Embryonic facial prominence (tissue), 1 donor: ENCODE data around the gene DDX5.
"Not testable (repeated sequence)": the region's sequence is repeated elsewhere in the genome, so short reads cannot be mapped to it uniquely, and the experiment has no call there.

Experiments
- DNase-seq: peaks from one replicate; pipeline ENCODE4 v3.0.0-alpha.2; 2016; ENCODE audit errors: extremely low spot score

Gene DDX5

GRCh38 chr17:64494121-64494520, 12.0 kb downstream of the DDX5 start:
- DNase-seq: no peak

DNA sequence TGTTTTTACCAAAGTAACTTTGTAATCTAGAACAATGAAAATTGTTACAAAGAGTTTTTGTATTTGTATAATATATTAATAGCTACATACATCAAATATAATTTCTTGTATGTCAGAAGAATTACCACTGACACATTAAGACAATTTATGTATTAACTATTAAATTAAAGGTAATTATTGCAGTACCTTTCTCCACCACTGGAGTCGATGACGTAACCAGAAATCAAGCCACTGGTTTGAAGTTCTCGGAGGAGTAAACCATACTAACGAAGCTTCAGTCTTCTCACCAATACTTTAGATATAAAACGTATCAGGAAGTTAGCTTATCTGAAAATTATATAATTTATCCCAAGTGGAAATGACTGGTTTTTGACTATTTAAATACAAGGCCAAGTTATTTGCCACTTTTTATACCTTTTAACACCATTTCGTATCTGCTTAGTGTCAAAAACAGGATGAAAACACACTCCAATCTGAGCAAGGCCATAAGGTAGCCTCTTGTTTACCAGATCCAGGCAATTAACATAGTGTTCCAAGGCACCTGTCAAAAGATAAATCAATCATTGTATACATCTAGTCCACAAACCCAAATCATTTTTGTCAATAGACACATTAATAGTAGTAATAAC, 13.5 kb downstream of the DDX5 start:
- no peak for DNase-seq

GRCh38 chr17:64491994-64492393, 14.1 kb downstream of the DDX5 start:
- no peak for DNase-seq

GRCh38 chr17:64491034-64491860, 14.8 kb downstream of the DDX5 start:
- no peak for DNase-seq

GRCh38 chr17:64488301-64488700, 17.8 kb downstream of the DDX5 start:
- DNase-seq: no peak

DNA sequence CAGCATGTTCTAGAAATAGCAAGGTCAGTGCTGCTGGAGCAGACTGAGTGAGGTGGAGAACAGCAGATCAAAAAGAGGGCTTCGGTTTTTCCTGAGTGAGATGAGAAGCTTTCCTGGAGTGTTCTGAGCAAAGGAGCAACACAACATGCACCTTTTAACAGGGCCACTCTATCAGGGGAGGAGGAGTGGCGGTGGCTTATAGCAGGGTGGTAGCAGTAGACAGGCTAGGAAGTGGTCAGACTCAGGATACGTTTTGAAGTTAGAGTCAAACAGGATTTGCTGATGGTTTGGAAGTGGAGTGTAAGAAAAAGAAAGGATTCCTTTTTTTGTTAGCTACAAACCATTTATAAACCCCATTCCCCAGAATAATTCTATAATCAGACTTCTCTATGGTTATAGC, 21.7 kb downstream of the DDX5 start:
- DNase-seq: no peak

DNA sequence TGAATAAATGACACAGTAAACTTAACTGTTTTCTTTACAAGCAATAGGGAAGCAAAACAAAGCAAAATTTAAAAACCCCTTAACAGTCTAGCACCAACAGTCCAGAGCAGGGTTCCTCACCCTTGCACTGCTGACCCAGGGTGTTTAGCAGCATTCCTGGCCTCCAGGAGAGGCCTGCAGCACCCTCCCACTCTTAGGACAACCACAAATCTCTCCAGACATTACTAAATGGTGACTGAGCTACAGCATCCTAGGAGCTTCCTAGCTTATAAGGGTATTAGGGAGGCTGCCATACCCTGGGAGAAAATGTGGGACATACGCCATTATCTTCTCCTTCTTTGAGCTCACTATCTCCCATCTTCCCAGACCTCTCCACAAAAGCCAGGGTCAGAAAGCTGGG, 25.1 kb downstream of the DDX5 start:
- no peak for DNase-seq

GRCh38 chr17:64477849-64478248, 28.2 kb downstream of the DDX5 start:
- DNase-seq: no peak

GRCh38 chr17:64472564-64472963, 33.5 kb downstream of the DDX5 start:
- DNase-seq: no peak

- DNase-seq: no peak
These were observed 34.6 kb downstream of the DDX5 start for GRCh38 chr17:64471440-64471839.

DNA sequence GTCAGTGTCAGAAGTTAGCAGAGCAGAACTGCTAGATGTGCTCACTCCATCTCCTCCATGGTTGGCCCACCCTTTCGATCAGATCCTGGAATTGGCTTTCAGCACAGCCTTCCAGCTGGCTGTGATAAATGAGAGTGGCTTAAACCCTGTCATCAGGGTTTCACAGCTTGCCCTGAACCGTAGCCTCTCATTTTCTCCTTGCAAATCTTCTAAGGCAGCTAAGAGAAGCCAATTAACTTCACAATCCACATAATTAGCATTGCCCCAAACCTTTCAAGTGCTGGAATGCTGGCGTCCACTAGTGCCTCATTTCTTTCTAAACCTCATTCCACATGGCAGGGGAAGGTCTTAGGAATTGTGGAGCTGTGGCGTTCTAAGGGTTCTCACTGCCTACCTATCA, 35.5 kb downstream of the DDX5 start:
- no peak for DNase-seq

DNA sequence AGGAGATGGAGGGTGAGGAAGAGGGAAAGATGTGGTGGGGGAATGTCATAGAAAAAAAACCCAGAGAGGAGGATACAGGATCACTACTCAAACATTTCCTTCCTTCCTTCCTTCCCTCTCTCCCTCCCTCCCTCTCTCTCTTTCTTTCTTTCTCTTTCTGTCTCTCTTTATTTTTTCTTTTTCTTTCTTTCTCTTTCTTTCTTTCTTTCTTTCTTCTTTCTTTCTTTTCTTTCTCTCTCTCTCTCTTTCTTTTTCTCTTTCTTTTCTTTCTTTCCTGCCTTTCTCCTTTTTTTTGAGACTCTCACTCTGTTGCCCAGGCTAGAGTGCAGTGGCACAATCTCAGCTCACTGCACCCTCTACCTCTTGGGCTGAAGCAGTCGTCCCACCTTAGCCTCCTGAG, 39.3 kb downstream of the DDX5 start:
- not testable (repeated sequence) for DNase-seq

DNA sequence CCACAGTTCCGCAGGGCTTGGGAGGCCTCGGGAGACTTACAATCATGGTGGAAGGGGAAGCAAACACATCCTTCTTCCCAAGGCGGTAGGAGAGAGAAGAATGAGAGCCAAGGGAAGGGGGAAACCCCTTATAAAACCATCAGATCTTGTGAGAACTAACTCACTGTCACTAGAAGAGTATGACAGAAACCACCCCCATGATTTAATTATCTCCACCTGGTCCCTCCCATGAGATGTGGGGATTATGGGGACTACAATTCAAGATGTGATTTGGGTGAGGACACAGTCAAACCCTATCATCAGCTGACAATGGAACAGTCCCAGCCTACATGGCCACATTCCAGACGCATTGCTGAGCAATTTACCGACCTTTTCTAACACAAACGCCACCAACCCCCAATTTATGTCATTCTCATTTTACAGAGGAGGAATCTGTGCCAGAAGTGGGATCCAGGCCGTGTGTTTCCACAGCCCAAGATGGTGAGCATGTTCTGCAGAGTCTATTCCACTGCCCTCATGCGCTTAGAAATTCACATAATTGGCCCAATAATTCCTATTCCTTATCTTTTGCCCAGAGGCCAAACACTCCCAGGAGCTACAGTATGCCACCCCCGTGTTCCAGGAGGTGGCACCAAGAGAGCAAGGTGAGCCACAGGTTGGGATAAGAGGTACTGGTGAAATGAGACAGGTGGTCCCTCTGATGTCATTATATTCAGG, 39.9 kb downstream of the DDX5 start:
- DNase-seq: no peak

- no peak for DNase-seq
These were observed 44.3 kb downstream of the DDX5 start for GRCh38 chr17:64461788-64462187.

DNA sequence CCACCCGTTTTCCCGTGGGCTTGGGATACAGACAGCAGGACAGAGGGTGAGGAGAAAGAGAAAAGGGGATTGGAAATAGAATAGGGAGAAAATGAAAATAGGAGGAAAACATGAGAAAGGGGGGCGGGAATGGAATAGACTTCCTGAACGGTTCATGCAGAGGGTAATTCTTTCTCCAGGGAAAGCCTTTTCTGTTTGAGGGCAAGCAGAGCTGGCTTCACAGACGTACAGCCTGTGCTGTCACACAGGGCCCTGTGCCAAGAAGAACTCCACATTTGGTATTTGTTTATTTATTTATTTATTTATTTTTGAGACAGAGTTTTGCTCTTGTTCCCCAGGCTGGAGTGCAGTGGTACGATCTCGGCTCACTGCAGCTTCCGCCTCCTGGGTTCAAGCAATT, 45.1 kb downstream of the DDX5 start:
- DNase-seq: no peak

- DNase-seq: not testable (repeated sequence)
These were observed 46.3 kb downstream of the DDX5 start for GRCh38 chr17:64459818-64460217.

DNA sequence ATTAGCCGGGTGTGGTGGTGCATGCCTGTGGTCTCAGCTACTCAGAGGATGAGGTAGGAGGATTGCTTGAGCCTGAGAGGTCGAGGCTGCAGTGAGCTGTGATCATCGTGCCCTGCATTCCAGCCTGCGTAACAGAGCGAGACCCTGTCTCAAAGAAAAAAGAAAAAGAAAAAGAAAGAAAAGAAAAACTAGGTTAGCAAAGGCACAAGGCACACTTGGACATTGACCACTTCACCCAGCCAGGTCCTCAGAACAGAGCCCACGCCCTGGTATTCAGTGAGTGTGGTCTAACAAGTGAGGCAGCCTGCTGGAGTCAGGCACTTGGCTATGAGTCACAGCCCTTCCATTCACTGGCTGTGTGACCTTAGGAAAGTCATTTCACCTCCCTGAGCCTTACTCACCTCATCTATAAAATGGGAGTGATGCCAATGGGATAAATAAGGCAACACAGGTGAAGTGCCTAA, 46.8 kb downstream of the DDX5 start:
- DNase-seq: no peak

- no peak for DNase-seq
These were observed 47.3 kb downstream of the DDX5 start for GRCh38 chr17:64458756-64459155.

- no peak for DNase-seq
These were observed 48.9 kb downstream of the DDX5 start for GRCh38 chr17:64457156-64457555.

DNA sequence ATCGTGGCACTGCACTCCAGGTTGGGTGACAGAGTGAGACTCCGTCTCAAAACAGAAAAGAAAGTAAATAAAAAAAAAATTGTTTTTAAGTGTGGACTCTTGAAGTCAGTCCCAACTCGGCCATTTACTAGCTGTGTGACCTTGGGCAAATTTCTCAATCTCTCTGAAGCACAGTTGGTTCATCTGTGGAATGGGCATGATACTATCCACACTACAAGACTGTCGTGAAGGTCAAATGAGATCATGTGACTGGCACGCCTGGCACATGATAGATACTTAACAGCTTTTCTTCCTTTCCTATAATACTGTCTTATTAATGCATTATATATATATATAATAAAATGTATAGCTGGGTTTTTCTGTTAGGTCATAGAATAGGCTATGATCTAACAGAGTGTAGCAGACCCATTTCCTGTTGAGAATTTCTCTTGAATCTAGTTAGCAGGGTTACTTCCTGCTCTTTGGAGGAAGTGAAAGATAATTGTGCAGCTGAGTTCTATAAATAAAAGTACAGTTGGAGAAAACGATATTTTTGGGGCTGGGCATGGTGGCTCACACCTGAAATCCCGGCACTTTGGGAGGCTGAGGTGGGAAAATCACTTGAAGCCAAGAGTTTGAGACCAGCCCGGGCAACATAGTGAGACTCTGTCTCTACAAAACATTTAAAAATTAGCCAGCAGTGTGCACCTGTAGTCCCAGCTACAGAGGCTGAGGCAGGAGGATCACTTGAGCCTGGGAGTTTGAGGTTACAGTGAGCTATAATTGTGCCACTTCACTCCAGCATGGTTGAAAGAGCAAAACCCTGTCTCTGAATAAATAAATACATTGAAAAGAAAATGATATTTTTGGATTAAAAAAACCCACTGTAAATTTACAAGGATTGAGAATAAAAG, 49.9 kb downstream of the DDX5 start:
- no peak for DNase-seq

- DNase-seq: no peak
These were observed 56.5 kb downstream of the DDX5 start for GRCh38 chr17:64449545-64449944.
